ENCODE measurements around the gene SRCAP.
"Not testable (repeated sequence)": the region's sequence is repeated elsewhere in the genome, so short reads cannot be mapped to it uniquely, and the experiment has no call there.

SRCAP gene

GRCh38 chr16:30698139-30698815, 694 bp upstream of the SRCAP start:
- DNase-seq (ENCODE audit: low spot score), result peak; percentile 100

GRCh38 chr16:30699615-30700099, 686 bp downstream of the SRCAP start:
- DNase-seq (ENCODE audit: low spot score), result no peak

- no peak for DNase-seq (ENCODE audit: low spot score)
These were observed 1.5 kb downstream of the SRCAP start for GRCh38 chr16:30700491-30700890.

- no peak for DNase-seq (ENCODE audit: low spot score)
These were observed 2.0 kb downstream of the SRCAP start for GRCh38 chr16:30700971-30701370.

- not testable (repeated sequence) for DNase-seq (ENCODE audit: low spot score)
These were observed 4.1 kb downstream of the SRCAP start for GRCh38 chr16:30703071-30703470.

GRCh38 chr16:30703971-30704370, 5.0 kb downstream of the SRCAP start:
- DNase-seq (ENCODE audit: low spot score), result no peak

- no peak for DNase-seq (ENCODE audit: low spot score)
These were observed 7.1 kb downstream of the SRCAP start for GRCh38 chr16:30706046-30706445.

- DNase-seq (ENCODE audit: low spot score), result no peak
These were observed 12.0 kb downstream of the SRCAP start for GRCh38 chr16:30710971-30711370.

GRCh38 chr16:30711712-30712111, 12.7 kb downstream of the SRCAP start:
- DNase-seq (ENCODE audit: low spot score), result no peak

- no peak for DNase-seq (ENCODE audit: low spot score)
These were observed 16.9 kb downstream of the SRCAP start for GRCh38 chr16:30715750-30716445.

- DNase-seq (ENCODE audit: low spot score), result no peak
These were observed 21.1 kb downstream of the SRCAP start for GRCh38 chr16:30720086-30720485.

GRCh38 chr16:30720694-30721093, 21.7 kb downstream of the SRCAP start:
- no peak for DNase-seq (ENCODE audit: low spot score)

GRCh38 chr16:30721167-30721566, 22.2 kb downstream of the SRCAP start:
- no peak for DNase-seq (ENCODE audit: low spot score)

- DNase-seq (ENCODE audit: low spot score), result no peak
These were observed 22.6 kb downstream of the SRCAP start for GRCh38 chr16:30721606-30722005.

- no peak for DNase-seq (ENCODE audit: low spot score)
These were observed 23.5 kb downstream of the SRCAP start for GRCh38 chr16:30722443-30722842.

GRCh38 chr16:30722916-30723315, 23.9 kb downstream of the SRCAP start:
- no peak for DNase-seq (ENCODE audit: low spot score)

GRCh38 chr16:30723725-30724355, 24.9 kb downstream of the SRCAP start:
- no peak for DNase-seq (ENCODE audit: low spot score)

- no peak for DNase-seq (ENCODE audit: low spot score)
These were observed 25.9 kb downstream of the SRCAP start for GRCh38 chr16:30724641-30725417.

- no peak for DNase-seq (ENCODE audit: low spot score)
These were observed 26.4 kb downstream of the SRCAP start for GRCh38 chr16:30725418-30725792.

GRCh38 chr16:30728321-30728720, 29.4 kb downstream of the SRCAP start:
- no peak for DNase-seq (ENCODE audit: low spot score)

- DNase-seq (ENCODE audit: low spot score), result no peak
These were observed 30.1 kb downstream of the SRCAP start for GRCh38 chr16:30728899-30729672.

- DNase-seq (ENCODE audit: low spot score), result no peak
These were observed 32.4 kb downstream of the SRCAP start for GRCh38 chr16:30731411-30731810.

Measured in GM03348 (cell line).